ENCODE data around the gene LAMA2.

- no peak for TF ChIP-seq GATA2 (IDR thresholded peaks at IDR 0.05; ENCODE audit: low read depth, low read length)
- no peak for TF ChIP-seq GATA3 (IDR thresholded peaks at IDR 0.05; ENCODE audit: low read depth, low read length)
Observed at GRCh38 chr6:129112591-129112990, 229.7 kb downstream of the LAMA2 start.

Measured in SH-SY5Y (cell line).